ENCODE data around the gene DSCAM.
"Not testable (repeated sequence)": the region's sequence is repeated elsewhere in the genome, so short reads cannot be mapped to it uniquely, and the experiment has no call there.

The DSCAM gene

DNA sequence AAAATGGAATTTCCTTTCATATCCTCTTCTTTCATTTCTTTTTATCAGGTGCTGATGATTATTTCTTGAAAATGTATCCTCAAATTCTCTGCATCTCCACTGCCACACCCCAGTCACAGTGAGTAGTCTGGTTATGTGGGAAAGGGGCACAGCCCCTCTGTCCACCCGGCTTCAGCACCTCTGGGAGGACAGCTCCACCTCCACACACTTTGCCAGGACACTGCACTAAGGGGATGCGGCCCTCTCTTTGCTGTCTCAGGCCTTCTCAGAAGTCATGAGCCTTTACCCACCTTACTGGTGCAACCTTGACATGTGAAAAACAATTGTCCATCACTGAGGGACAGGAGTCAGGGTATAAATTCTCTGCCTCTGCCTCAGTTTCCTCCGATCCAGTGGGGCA lies 546.7 kb downstream of the DSCAM start:
- DNase-seq (ENCODE audit: low spot score in 2 of 2) (no peak), ATAC-seq (no peak)
- H3K27ac Mint-ChIP-seq: no peak overlapping the region
- H3K36me3 Mint-ChIP-seq: no peaks in the 10 kb centered on the region
- no peak overlapping the region for H3K4me3 Mint-ChIP-seq
- peaks cover 18% of the 10 kb centered on the region for H3K9me3 Mint-ChIP-seq
- no peaks in the 10 kb centered on the region for H3K4me1 Mint-ChIP-seq

DNA sequence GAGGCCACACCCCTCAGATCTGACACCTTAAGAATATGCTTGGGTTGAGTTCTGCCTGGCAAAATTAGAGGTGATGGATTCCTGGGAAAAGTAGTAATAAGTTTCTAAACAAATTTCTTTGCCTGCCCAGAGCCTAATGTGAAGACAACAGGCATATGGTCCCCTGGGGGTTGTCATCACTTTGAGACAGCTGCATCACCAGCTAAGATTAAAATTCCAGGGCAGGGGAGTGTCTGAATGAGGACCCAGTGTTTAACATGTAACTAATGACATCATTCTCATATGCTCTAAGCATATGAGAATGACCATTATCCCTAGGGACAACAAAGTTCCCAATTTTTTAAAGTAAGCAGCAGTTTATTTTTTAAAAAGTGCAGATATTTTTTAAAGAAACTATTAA lies 547.5 kb downstream of the DSCAM start:
- no peak for ATAC-seq
- Mint-ChIP-seq H3K36me3 (no peaks in the 10 kb centered on the region), H3K9me3 (peaks cover 21% of the 10 kb centered on the region)

DNA sequence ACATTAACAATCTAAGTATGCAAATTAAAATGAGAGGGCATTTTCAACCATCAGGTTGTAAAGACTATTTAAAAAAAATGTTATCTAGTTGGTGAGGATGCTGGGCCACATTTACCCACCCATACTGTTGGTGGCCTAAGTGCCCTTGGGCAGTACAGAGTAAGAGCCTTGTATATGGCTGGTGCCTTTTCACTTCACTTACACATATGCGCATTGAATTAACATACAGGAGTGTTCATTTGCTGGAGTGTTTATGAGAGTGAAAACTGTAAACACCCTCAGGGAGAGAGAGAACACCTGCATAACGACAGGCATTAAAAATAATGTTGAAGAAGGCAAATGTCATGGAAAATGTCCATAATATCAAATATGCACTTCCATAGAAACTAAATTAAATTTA lies 552.6 kb downstream of the DSCAM start:
- no peak for ATAC-seq
- Mint-ChIP-seq H3K4me1 (no peaks in the 10 kb centered on the region), H3K9me3 (peaks cover 10% of the 10 kb centered on the region), H3K27ac (no peak overlapping the region), H3K4me3 (no peak overlapping the region), H3K36me3 (no peaks in the 10 kb centered on the region)
- no peak for DNase-seq (ENCODE audit: low spot score in 2 of 2)

More for the DNA sequence above, 547.5 kb downstream of the DSCAM start:
- no peak for DNase-seq (ENCODE audit: low spot score in 2 of 2)
- H3K4me1 Mint-ChIP-seq: no peaks in the 10 kb centered on the region
- H3K27ac Mint-ChIP-seq: no peak overlapping the region
- no peak overlapping the region for H3K4me3 Mint-ChIP-seq

DNA sequence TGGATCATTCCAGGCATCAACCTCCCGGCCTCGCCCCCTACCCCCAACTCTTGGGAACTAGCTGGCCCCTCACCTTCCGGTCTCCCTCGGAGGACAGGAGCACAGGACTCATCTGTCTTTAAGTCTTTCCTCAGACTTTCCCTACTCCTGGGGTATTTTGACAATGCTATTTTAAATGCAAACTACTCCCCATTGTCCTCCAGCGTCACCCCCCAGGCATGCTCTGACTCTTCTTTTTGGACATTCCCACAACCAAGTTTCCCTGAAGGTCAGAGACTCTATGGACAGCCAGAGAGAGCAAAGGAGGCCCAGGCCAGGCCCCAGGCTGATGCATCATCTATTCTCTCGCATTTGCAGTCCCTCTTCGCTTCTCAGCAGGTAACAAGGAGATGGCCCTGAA lies 555.4 kb downstream of the DSCAM start:
- Mint-ChIP-seq H3K27ac (no peak overlapping the region), H3K4me1 (no peaks in the 10 kb centered on the region), H3K36me3 (no peaks in the 10 kb centered on the region)

DNA sequence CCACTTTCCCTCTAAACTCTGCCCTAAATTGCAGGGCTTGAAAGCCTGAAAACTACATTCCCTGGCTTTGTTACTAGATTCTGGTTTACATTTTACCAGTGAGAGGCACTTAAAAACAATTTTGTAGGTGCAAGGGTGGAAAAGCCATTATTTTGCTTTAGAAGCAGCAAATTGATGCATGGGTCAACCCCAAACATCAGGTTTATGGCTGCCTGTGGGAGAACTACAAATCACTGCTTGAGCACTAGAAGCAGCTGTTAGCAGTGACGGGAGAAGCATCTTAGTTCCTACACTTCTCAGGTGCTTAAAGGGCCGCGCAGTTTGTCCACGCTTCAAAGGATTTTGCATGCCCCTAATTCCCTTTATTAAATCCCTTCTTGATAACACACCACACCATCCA lies 562.5 kb downstream of the DSCAM start:
- Mint-ChIP-seq H3K4me3 (no peak overlapping the region), H3K9me3 (peaks cover 10% of the 10 kb centered on the region), H3K27ac (no peak overlapping the region), H3K36me3 (no peaks in the 10 kb centered on the region), H3K4me1 (no peaks in the 10 kb centered on the region)
- no peak for ATAC-seq
- DNase-seq (ENCODE audit: low spot score in 2 of 2): no peak

More for the DNA sequence above, 555.4 kb downstream of the DSCAM start:
- ATAC-seq (no peak), DNase-seq (ENCODE audit: low spot score in 2 of 2) (no peak)
- Mint-ChIP-seq H3K4me3 (no peak overlapping the region), H3K9me3 (peaks cover 12% of the 10 kb centered on the region)

DNA sequence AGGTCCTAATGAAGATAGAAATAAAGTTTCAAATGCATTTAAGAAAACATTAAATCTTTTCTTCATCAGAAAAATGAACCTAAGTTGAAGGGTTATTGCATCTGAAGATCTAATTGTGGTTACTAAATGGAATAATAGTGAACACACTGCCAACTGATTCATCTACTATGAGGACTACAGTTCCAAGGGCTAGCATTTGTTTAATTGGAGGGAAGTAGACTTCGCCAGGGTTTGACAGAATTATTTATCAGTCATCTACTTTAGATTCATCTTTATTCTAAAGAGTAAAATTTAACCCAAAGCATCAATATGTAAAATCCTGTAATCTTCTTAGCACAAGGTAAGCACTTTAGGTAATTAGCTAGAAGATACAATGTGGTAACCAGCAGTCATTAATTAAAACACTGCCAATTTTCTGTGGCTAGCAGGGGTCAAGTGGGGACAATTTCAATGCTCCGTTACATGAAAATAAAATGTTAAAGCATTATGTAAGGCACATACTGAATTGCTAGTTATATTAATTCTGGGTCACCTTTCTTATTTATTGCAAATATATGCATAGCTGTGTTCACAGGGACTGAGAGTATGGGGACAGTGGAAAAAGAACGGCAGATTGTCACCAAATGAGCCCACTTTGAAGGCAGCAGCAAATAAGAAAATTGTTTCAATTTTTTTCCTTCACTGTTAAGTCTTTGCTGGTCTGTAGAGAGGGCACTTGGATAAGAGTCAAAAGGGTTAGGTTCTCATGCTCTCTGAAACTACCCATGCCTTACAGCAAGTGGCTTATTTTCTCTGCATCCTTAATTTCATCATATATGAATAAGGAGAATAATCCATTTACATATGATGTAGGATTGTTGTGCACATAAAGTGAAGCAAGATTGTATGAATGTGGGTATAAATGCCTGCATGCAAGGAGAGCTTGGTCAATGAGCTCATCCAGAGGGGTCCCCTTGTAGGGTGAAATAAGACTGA lies 563.8 kb downstream of the DSCAM start:
- Mint-ChIP-seq H3K36me3 (no peaks in the 10 kb centered on the region), H3K4me1 (no peaks in the 10 kb centered on the region), H3K9me3 (peaks cover 6% of the 10 kb centered on the region), H3K4me3 (no peak overlapping the region), H3K27ac (no peak overlapping the region)
- DNase-seq (ENCODE audit: low spot score in 2 of 2) (no peak), ATAC-seq (no peak)

DNA sequence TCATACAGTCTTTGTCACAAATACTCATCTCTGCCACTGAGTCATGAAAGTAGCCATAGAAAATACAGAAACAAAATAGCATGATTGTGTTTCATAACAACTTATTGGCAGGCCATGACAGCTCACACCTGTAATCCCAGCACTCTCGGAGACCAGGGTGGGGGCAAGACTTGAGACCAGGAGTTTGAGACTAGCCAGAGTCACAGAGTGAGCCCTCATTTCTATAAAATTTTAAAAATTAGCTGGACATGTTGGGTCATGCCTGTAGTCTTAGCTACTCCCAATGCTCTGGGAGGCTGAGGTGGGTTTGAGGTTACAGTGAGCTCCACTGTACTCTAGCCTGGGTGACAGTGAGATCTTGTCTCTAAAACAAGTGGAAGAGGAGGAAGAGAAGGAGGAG lies 568.6 kb downstream of the DSCAM start:
- no peaks in the 10 kb centered on the region for H3K36me3 Mint-ChIP-seq
- ATAC-seq (no peak), DNase-seq (ENCODE audit: low spot score in 2 of 2) (no peak)
- H3K9me3 Mint-ChIP-seq: peaks cover 6% of the 10 kb centered on the region
- H3K4me1 Mint-ChIP-seq: no peaks in the 10 kb centered on the region
- H3K4me3 Mint-ChIP-seq: no peak overlapping the region
- H3K27ac Mint-ChIP-seq: no peak overlapping the region

DNA sequence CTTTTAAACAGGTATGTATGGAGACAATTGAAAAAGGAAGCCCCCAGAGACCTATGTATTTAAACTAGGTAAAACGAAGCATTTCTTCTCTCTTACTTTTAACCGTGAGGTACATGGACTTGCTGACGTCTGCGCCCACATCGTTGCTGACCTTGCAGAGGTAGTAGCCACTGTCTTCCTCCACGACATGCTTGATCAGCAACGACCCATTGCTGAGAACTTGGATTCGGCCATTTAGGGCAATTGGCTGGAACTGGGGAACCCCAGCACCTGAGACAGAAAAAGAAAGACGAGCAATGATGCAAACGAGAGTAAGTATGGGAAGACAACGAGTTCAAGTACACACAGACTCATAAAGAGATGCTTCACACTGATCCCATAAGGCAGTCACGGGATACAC lies 571.0 kb downstream of the DSCAM start:
- Mint-ChIP-seq H3K4me1 (no peaks in the 10 kb centered on the region), H3K27ac (no peak overlapping the region), H3K4me3 (no peak overlapping the region), H3K36me3 (no peaks in the 10 kb centered on the region), H3K9me3 (peaks cover 10% of the 10 kb centered on the region)
- ATAC-seq (no peak), DNase-seq (ENCODE audit: low spot score in 2 of 2) (no peak)

DNA sequence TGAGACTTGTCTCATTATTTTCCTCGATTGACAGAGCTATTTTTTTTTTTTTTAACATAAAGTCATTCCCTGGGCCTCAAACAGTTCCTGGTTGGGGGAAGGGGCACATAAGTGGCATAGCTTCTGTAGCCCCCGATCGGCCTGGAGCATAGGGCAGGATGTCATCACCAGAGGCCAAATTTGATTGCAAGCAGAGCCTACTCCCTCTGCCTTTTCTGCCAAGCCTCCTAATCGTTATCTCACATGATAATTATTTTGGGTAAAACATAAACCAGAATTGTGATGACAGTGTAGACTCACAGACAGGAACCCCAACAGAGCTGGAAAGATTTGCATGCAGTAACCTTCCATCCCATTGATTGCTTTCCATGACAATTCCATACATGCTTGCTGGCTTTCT lies 574.9 kb downstream of the DSCAM start:
- no peak for DNase-seq (ENCODE audit: low spot score in 2 of 2)
- H3K9me3 Mint-ChIP-seq: peaks cover 10% of the 10 kb centered on the region
- H3K36me3 Mint-ChIP-seq: no peaks in the 10 kb centered on the region
- ATAC-seq: no peak
- no peak overlapping the region for H3K27ac Mint-ChIP-seq
- H3K4me1 Mint-ChIP-seq: no peaks in the 10 kb centered on the region
- H3K4me3 Mint-ChIP-seq: no peak overlapping the region

DNA sequence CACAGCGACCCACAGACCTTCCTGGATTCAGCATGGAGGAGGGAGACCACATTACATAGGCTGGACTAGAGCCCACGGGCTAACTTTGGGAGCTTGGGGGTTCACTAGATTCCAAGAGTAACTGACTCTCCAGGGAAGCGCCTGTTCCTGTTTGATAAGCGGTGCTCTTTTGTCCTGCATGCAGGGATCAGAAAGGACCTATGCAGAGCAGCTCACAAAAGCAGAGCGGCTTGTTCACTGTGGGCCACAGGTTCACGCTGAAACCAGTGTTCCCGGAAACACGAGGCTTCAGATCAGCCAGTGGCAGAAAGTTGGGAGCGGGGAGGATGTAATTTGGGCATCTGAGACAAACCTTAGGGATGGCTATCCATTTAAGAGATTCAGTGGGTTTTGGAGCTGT lies 575.8 kb downstream of the DSCAM start:
- Mint-ChIP-seq H3K36me3 (no peaks in the 10 kb centered on the region), H3K4me3 (no peak overlapping the region), H3K27ac (no peak overlapping the region), H3K9me3 (peaks cover 10% of the 10 kb centered on the region), H3K4me1 (no peaks in the 10 kb centered on the region)
- DNase-seq (ENCODE audit: low spot score in 2 of 2) (no peak), ATAC-seq (no peak)

DNA sequence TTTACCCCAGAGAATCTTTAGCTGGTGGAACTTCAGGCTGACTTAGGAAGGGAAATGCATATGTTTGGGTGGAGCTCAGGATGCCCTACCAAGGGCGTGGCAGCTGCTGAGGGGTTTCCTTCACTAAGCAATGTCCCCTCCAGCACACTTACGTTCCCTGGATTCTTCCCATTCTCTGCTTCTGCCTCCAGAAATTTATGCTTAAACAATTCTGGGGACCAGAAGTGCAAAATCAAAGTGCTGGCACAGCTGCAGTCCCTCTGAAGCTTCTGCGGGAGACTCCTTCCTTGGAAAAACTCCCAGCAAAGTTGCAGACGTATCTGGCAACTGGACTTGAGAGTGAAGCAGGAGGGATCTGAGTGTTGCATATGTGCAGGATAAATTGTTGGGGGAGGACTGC lies 576.9 kb downstream of the DSCAM start:
- Mint-ChIP-seq H3K4me1 (no peaks in the 10 kb centered on the region), H3K4me3 (no peak overlapping the region), H3K36me3 (no peaks in the 10 kb centered on the region), H3K27ac (no peak overlapping the region), H3K9me3 (peaks cover 7% of the 10 kb centered on the region)
- DNase-seq (ENCODE audit: low spot score in 2 of 2): no peak
- ATAC-seq: no peak

DNA sequence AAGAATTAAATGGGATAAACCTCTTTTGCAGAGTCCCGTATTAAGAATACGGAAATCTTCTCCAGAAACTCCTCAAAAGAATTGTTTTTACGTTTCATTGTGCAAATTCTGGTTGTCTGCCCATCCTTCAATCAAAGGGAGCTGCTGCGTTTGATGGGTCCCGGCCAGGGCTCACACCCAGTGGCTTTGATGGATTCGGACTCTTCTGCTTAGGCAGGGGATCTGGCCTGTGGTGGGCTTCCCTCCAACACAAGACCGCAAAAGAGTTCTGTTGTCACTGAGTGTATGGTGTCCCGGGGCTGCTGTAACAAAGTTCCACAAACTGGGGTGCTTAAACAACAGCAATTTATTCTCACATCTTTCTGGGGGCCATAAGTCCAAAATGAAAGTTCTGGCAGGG lies 577.7 kb downstream of the DSCAM start:
- Mint-ChIP-seq H3K4me3 (no peak overlapping the region), H3K36me3 (no peaks in the 10 kb centered on the region), H3K4me1 (no peaks in the 10 kb centered on the region), H3K9me3 (peaks cover 7% of the 10 kb centered on the region), H3K27ac (no peak overlapping the region)
- ATAC-seq (no peak), DNase-seq (ENCODE audit: low spot score in 2 of 2) (no peak)

DNA sequence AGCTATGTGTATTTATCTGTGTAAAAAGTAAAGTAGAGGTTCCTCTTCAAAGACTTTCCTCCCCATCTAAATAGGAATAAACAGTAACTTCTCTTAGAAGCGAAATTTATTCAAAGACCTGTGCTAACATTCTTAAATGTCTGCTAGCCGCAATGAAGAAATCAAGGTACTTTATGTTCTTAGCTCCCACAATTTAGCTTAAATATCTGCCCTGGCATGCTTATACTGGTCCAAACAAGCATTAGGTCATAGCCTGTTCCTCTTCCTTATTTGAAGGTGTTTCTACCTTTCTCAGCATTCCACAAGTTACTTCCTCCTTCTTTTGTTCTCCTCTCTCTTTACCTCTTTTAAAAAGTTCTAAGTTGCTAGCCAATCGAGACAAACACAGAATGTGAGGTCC lies 588.5 kb downstream of the DSCAM start:
- H3K27ac Mint-ChIP-seq; ATAC-seq; H3K4me3 Mint-ChIP-seq; DNase-seq (ENCODE audit: low spot score in 2 of 2); H3K4me1 Mint-ChIP-seq; H3K36me3 Mint-ChIP-seq: not testable (repeated sequence)
- peaks cover 13% of the 10 kb centered on the region for H3K9me3 Mint-ChIP-seq

DNA sequence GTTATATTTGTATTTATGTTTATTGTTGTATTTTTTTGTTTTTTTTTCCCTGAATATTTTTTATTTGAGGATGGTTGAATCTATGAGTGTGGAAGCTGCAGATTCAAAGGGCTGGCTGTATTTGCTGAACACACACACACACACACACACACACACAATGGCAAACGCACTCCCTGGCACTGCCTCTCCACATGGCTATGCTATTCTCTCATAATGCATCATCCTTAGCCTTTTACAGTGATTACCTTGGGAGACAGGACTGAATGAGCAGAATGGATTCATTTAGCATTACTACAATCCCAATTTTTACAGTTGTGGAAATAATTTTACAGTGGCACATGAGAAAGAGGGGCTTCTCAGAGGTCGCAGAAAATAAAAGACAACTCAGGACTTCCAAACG lies 589.6 kb downstream of the DSCAM start:
- Mint-ChIP-seq H3K27ac (no peak overlapping the region), H3K4me3 (no peak overlapping the region), H3K4me1 (no peaks in the 10 kb centered on the region), H3K9me3 (peaks cover 16% of the 10 kb centered on the region), H3K36me3 (no peaks in the 10 kb centered on the region)
- ATAC-seq: no peak
- no peak for DNase-seq (ENCODE audit: low spot score in 2 of 2)

DNA sequence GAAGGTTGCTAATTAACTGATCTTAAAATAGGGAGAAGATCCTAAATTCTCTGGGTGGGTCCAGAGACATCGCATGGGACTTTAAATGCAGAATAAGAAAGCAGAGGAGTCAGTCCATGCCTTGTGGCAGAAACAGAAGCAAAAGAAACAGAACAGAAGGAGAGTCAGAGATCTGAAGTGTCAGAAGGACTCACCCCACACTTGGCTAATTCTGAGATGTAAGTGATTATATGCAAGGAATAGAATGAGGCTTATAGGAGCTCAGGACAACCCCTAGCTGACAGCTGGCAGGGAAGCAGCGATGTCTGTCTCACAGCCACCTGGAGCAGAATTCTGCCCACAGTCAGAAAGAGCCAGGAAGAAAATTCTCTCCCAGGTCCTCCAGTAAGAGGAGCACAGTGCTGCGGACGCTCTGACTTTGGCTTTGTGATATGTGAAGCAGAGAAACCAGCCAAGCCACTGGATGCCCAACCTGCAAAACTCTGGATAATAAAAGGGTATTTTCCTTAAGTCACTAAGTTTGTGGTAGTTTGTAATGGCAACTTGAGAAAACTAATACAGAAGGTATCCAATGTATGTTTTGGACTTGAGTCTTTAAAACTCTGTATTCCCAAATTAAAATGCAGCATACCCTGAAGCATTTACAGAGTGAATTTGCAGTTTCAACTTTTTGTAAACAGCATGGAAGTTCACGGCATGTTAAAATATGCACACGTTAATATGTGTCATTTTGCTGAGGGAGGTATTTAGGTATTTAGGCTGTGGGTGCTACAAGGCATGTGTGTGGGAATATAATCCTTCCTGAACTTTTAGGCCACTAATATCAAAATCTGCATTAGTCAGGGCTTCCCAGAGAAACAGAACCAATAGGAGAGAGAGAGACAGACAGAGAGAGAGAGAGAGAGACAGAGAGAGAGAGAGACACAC lies 591.2 kb downstream of the DSCAM start:
- Mint-ChIP-seq H3K4me1 (no peaks in the 10 kb centered on the region), H3K36me3 (no peaks in the 10 kb centered on the region), H3K27ac (no peak overlapping the region), H3K4me3 (no peak overlapping the region), H3K9me3 (peaks cover 20% of the 10 kb centered on the region)
- DNase-seq (ENCODE audit: low spot score in 2 of 2): no peak
- ATAC-seq: no peak

Data from stimulated activated effector memory CD8-positive, alpha-beta T cell treated with anti-CD3 and anti-CD28 coated beads, Interleukin-12 subunit alpha, Interleukin-12 subunit beta, amount 100 ng/mL, for 72 hours (primary cell).